Epithelial cell of proximal tubule (primary cell): ENCODE results near the gene MARCHF2. TPM values are rescaled to one million over a fixed set of nuclear protein-coding genes. Genes with fewer than 3 reads are reported as not detected.

Experiments
- DNase-seq: peaks from one replicate; pipeline ENCODE4 v3.0.0-alpha.2; 2011; ENCODE audit warnings: low read depth
- H3K4me3 ChIP-seq: 2 replicates; pipeline ENCODE4 v1.5.1; 2011; ENCODE audit warnings: low read depth, mild to moderate bottlenecking, low read length
- total RNA-seq: library from RNA; depleted of rRNA; stranded (reverse); fragments of >200 nt; gene quantifications from 2 replicates; pipeline ENCODE4 v1.2.3, GENCODE V29; 2015
- TF ChIP-seq, protein P1 (sequence below): conservative IDR thresholded peaks from 2 replicates; pipeline ENCODE4 v1.5.1; 2012; ENCODE audit warnings: low read depth, mild to moderate bottlenecking, low read length

The MARCHF2 gene, protein sequence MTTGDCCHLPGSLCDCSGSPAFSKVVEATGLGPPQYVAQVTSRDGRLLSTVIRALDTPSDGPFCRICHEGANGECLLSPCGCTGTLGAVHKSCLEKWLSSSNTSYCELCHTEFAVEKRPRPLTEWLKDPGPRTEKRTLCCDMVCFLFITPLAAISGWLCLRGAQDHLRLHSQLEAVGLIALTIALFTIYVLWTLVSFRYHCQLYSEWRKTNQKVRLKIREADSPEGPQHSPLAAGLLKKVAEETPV
- 48.8 and 58.9 TPM in 2 replicates for total RNA-seq

DNA sequence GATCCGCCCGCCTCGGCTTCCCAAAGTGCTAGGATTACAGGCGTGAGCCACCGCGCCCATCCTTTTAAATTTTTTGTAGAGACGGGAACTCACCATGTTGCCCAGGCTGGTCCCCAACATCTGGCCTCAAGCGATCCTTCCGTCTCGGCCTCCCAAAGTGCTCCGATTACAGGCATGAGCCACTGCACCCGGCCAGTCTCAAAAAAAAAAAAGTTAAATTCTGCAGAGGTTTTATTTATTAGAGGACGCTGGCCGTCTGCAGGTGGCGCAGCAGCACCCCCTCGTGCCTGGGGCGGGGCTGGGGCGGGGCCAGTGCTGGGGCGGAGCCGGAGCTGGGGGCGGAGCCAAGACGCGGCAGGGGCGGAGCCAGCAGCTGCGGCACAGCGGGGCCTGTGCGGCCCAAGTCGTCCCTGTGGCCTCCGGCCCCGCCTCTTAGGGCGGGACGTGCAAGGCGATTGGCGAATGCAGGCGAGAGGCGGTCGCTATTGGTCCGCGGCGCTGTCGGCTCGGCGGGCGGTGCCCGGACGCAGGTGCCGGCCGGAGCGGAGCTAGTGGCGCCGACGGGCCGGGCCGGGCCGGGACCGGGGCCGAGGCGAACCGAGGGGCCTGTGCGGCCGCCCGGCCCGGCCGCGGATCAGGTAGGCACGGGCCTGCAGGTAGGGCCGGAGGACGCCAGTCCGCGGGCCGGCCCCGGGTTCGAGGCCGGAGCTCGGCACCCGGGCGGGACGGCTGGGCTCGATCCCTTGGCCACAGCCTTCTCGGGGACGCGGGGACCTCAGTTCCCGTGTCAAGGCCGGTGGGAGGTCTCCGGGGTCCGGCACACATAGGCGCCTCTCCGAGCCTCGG, at the start of gene MARCHF2:
TSS of gene MARCHF2 (plus strand) at position 523 of the 846 bp plus-strand sequence. CDS start 8,536 bp downstream, outside the sequence.
- H3K4me3 ChIP-seq: peak within 1 kb of the TSS; percentile 83
- peak; percentile 35 for DNase-seq
- TF ChIP-seq, protein P1, sequence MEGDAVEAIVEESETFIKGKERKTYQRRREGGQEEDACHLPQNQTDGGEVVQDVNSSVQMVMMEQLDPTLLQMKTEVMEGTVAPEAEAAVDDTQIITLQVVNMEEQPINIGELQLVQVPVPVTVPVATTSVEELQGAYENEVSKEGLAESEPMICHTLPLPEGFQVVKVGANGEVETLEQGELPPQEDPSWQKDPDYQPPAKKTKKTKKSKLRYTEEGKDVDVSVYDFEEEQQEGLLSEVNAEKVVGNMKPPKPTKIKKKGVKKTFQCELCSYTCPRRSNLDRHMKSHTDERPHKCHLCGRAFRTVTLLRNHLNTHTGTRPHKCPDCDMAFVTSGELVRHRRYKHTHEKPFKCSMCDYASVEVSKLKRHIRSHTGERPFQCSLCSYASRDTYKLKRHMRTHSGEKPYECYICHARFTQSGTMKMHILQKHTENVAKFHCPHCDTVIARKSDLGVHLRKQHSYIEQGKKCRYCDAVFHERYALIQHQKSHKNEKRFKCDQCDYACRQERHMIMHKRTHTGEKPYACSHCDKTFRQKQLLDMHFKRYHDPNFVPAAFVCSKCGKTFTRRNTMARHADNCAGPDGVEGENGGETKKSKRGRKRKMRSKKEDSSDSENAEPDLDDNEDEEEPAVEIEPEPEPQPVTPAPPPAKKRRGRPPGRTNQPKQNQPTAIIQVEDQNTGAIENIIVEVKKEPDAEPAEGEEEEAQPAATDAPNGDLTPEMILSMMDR: peak; percentile 57

DNA sequence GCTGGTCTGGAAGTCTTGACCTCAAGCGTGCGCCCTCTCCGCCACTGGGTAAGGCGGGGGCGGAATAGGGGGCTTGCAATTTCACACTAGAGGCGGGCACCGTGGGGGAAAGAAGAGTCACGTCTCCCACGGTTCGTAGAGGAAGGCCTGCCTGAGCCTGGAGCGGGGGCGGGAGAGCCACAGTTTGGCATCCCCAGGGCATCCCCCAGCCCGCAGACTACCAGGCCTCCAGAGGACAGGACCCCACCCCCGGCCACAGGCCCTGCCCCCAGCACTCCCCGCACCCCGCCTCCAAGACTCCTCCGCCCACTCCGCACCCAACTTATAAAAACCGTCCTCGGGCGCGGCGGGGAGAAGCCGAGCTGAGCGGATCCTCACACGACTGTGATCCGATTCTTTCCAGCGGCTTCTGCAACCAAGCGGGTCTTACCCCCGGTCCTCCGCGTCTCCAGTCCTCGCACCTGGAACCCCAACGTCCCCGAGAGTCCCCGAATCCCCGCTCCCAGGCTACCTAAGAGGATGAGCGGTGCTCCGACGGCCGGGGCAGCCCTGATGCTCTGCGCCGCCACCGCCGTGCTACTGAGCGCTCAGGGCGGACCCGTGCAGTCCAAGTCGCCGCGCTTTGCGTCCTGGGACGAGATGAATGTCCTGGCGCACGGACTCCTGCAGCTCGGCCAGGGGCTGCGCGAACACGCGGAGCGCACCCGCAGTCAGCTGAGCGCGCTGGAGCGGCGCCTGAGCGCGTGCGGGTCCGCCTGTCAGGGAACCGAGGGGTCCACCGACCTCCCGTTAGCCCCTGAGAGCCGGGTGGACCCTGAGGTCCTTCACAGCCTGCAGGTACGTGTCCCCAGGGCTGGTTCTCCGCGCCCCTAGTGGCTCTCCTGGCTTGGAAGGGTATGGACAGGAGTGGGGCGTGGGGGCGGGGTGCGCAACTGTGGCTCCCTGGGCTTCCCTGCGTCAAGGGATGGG, 49.0 kb upstream of the MARCHF2 start, which contains the start of gene ANGPTL4:
TSS of gene ANGPTL4 (plus strand) at position 353 of the 969 bp plus-strand sequence. CDS start at position 520, 167 bp downstream.
- H3K4me3 ChIP-seq: peak within 1 kb of the TSS; percentile 77
- TF ChIP-seq, protein P1: no peak
- no peak for DNase-seq

DNA sequence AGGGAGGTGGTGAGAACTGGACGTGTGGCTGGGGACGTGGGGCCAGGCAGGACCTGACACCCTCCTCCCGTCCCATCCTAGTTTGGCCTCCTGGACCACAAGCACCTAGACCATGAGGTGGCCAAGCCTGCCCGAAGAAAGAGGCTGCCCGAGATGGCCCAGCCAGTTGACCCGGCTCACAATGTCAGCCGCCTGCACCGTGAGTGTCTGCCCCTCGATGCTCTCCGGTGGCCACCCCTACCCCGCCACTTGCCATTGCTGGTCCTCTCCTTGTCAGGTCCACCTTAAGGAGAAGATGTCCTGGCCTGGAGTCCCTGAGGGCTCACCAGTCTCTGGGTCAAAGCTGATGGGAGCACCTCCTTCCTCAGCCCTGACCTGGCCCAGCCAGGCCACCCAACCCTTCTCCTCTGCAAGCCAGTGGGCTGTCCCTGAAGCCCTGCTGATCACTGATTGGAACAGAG, 47.0 kb upstream of the MARCHF2 start:
- TF ChIP-seq, protein P1: no peak
- DNase-seq: no peak
- H3K4me3 ChIP-seq: peak overlapping the region; percentile 77

DNA sequence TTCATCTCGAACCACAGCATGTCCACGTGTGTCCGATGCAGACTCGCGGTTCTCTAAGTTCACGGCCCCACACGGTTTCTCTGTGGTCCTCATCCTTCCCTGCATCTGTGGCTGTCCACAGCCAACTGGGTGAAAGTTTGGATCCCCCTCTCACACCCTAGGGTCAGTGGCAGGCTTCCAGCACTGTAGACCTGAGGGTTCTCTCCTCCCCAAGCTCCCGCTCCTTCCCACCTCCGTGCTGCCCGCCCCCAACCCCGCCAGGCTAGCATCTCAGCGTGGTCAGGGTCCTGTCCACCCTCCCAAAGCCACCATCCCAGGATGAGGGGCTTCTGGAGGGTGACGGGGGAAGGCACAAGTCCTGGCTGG, 46.2 kb upstream of the MARCHF2 start:
- H3K4me3 ChIP-seq: peak overlapping the region; percentile 34
- no peak for DNase-seq
- TF ChIP-seq, protein P1: no peak

DNA sequence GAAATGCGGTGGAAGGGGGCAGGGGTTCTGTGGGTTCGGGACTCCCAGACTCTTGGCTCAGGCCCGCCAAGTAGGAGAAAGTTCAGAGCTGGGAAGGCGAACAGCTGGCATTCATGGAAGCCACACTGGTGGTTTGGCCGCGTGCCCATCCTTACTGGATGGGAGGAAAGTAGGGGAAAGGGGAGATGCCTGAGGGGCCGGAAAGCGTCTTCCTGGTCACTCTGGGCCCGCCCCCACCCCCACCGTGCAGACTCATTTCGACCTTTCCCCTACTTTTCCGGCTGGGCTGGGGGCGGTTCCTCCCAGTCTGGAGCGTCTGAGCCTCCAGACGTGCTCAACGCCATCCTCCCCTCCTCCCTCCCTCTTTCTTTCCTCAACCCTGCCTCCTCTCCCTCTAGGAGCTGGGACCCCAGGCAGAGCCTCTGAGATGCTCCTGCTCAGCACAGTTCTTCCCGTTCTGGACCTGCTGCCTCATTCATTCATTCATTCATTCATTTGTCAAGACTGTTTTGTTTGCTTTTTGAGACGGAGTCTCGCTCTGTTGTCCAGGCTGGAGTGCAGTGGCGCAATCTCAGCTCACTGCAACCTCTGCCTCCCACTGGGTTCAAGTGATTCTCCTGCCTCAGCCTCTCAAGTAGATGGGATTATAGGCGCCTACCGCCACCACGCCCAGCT, 45.6 kb upstream of the MARCHF2 start:
- TF ChIP-seq, protein P1: no peak
- peak overlapping the region; percentile 34 for H3K4me3 ChIP-seq
- no peak for DNase-seq
